Liver (tissue), 9 donors: ENCODE results near the gene COPE. TPM values are rescaled to one million over a fixed set of nuclear protein-coding genes. Genes with fewer than 3 reads are reported as not detected.

Experiments used
- DNase-seq: peaks from one replicate; pipeline ENCODE4 v3.0.0-alpha.2; 2017; ENCODE audit warnings: low spot score
- H3K27ac ChIP-seq, 2 donors: one replicate each; pipeline ENCODE4 v1.7.0; 2013; ENCODE audit warnings: inconsistent platforms in 2 of 2, low read length in 2 of 2, control low read depth in 1 of 2, low read depth in 1 of 2, mild to moderate bottlenecking in 1 of 2
- H3K27me3 ChIP-seq, 4 donors: one replicate each; pipeline versions ENCODE4 v1.6.1 to v1.7.0; 2013; ENCODE audit warnings: low read length in 3 of 4, inconsistent platforms in 1 of 4, mild to moderate bottlenecking in 1 of 4, moderate library complexity in 1 of 4; ENCODE audit not compliant: control insufficient read depth in 4 of 4, insufficient read depth in 4 of 4
- H3K36me3 ChIP-seq, 4 donors: one replicate each; pipeline versions ENCODE4 v1.6.1 to v1.7.0; 2013; ENCODE audit warnings: low read length in 3 of 4, mild to moderate bottlenecking in 3 of 4, low read depth in 1 of 4, moderate library complexity in 1 of 4; ENCODE audit not compliant: control insufficient read depth in 4 of 4, insufficient read depth in 3 of 4
- H3K4me1 ChIP-seq, 4 donors: one replicate each; pipeline versions ENCODE4 v1.6.1 to v1.7.0; 2013; ENCODE audit warnings: low read length in 3 of 4, mild to moderate bottlenecking in 3 of 4, moderate library complexity in 1 of 4; ENCODE audit not compliant: control insufficient read depth in 4 of 4, insufficient read depth in 4 of 4
- H3K4me3 ChIP-seq, 3 donors: one replicate each; pipeline versions ENCODE4 v1.6.1 to v1.7.0; 2013; ENCODE audit warnings: low read length in 3 of 3, control low read depth in 1 of 3, low read depth in 1 of 3, mild to moderate bottlenecking in 1 of 3
- H3K9ac ChIP-seq, 2 donors: one replicate each; pipeline ENCODE4 v1.7.0; 2013; ENCODE audit warnings: low read length in 2 of 2, mild to moderate bottlenecking in 2 of 2, moderate library complexity in 2 of 2, control low read depth in 1 of 2, low read depth in 1 of 2
- H3K9me3 ChIP-seq, 4 donors: one replicate each; pipeline versions ENCODE4 v1.6.1 to v1.7.0; 2013; ENCODE audit warnings: low read length in 3 of 4; ENCODE audit not compliant: control insufficient read depth in 4 of 4
- FOXA1 ChIP-seq: IDR thresholded peaks from 2 replicates; pipeline ENCODE4 v1.6.1; 2016; ENCODE audit warnings: antibody characterized with exemption
- FOXA2 ChIP-seq: IDR thresholded peaks from 2 replicates; pipeline ENCODE4 v1.6.1; 2016; ENCODE audit warnings: antibody characterized with exemption
- GABPA ChIP-seq, 2 donors: IDR thresholded peaks in 1 of 2; conservative IDR thresholded peaks in 1 of 2; 2 replicates each; pipeline ENCODE4 v1.6.1; 2016; ENCODE audit warnings: antibody characterized with exemption in 2 of 2, mild to moderate bottlenecking in 1 of 2, moderate library complexity in 1 of 2
- JUND ChIP-seq, 2 donors: IDR thresholded peaks; 2 replicates each; pipeline ENCODE4 v1.6.1; 2016; ENCODE audit warnings: antibody characterized with exemption in 2 of 2
- MAX ChIP-seq: IDR thresholded peaks from 2 replicates; pipeline ENCODE4 v1.6.1; 2016; ENCODE audit warnings: antibody characterized with exemption
- NR2F2 ChIP-seq: IDR thresholded peaks from 2 replicates; pipeline ENCODE4 v1.6.1; 2016; ENCODE audit warnings: antibody characterized with exemption
- RXRA ChIP-seq, 2 donors: IDR thresholded peaks; 2 replicates each; pipeline ENCODE4 v1.6.1; 2017 to 2018; ENCODE audit warnings: antibody characterized with exemption in 2 of 2, mild to moderate bottlenecking in 1 of 2
- TAF1 ChIP-seq: conservative IDR thresholded peaks from 2 replicates; pipeline ENCODE4 v1.6.1; 2016; ENCODE audit warnings: antibody characterized with exemption, mild to moderate bottlenecking
- ZBTB33 ChIP-seq: IDR thresholded peaks from 2 replicates; pipeline ENCODE4 v1.6.1; 2016; ENCODE audit warnings: antibody characterized with exemption
- WGBS: extraction: QIAGEN DNeasy Blood & Tissue Kit; methylation state at CpG from one replicate; pipeline ENCODE4 v1.1.7; 2013; 5-methylcytosine and 5-hydroxymethylcytosine counted together
- polyA plus RNA-seq, 2 donors: library from polyadenylated mRNA; stranded (reverse) in 1 of 2; unstranded in 1 of 2; fragments of 200-250 nt in 1 of 2; fragments of >200 nt in 1 of 2; fragmentation: Nextera tagmentation in 1 of 2; extraction: Ambion mirVana in 1 of 2; gene quantifications; one replicate each; pipeline versions ENCODE4 v1.2.1 to v1.2.3, GENCODE V29; 2013 to 2015
- total RNA-seq, 2 donors: library from RNA; depleted of rRNA; stranded (reverse); fragments of >200 nt; gene quantifications; one replicate each; pipeline ENCODE4 v1.2.3, GENCODE V29; 2014
- TF ChIP-seq, protein P1 (sequence below): IDR thresholded peaks from 2 replicates; pipeline ENCODE4 v1.6.1; 2016; ENCODE audit warnings: antibody characterized with exemption
- donor health status: healthy.
- donor health status: healthy.
- donor health status: healthy.
- donor health status: healthy.
- donor health status: healthy.

The COPE gene
- total and polyA plus RNA-seq, 4 donors, result 103 to 204 (median 142) TPM

DNA sequence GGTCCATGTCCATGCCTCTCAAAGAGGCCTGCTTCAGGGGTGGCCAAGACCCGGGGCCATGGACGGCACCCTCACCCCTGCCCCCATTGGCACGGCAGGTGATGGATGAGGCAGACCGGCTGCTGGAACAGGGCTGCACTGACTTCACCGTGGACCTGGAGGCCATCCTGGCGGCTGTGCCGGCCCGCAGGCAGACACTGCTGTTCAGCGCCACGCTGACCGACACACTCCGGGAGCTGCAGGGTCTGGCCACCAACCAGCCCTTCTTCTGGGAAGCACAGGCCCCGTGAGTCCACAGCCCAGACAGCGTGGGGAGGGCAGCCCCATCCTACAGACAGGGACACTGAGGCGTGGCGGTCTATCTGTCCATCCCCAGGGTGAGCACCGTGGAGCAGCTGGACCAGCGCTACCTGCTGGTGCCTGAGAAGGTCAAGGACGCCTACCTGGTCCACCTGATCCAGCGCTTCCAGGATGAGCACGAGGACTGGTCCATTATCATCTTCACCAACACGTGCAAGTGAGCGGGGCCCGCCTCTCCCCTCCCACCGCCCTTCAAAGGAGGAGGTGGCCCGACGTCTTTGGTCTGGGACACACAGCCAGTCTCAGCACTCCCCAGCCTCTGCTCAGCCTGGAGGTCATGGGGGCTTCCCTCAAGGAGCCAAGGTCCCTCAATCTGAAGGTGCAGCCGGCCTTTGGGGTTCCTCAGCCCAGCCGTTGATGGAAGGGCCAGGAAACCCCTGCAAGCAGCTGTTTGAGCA, 3.2 kb upstream of the COPE start:
- Histone ChIP-seq H3K9me3 (no peaks in the 10 kb centered on the region), H3K27ac (no peak overlapping the region), H3K4me1 (peaks cover 2 to 29% (median 19%) of the 10 kb centered on the region in 4 donors), H3K36me3 (peaks cover 16 to 44% (median 24%) of the 10 kb centered on the region in 4 donors), H3K4me3 (no peak overlapping the region), H3K9ac (no peak overlapping the region), H3K27me3 (no peaks in the 10 kb centered on the region)
- TF ChIP-seq TAF1 (no peak), NR2F2 (no peak), FOXA1 (no peak)
- DNase-seq, result no peak
- 92% methylated on average over 29 of the region's 29 CpGs for WGBS

GRCh38 chr19:18921593-18921992, 2.4 kb upstream of the COPE start:
- DNase-seq, result no peak
- H3K4me1 ChIP-seq, result peaks cover 2 to 31% (median 19%) of the 10 kb centered on the region in 4 donors
- peaks cover 16 to 43% (median 23%) of the 10 kb centered on the region in 4 donors for H3K36me3 ChIP-seq
- no peaks in the 10 kb centered on the region for H3K9me3 ChIP-seq
- WGBS, result 96% methylated on average over 17 of the region's 17 CpGs
- H3K27me3 ChIP-seq, result no peaks in the 10 kb centered on the region
- H3K27ac ChIP-seq, result no peak overlapping the region
- TF ChIP-seq ZBTB33 (no peak), GABPA (IDR thresholded peaks at IDR 0.05 in 1 of 2, conservative IDR thresholded peaks at IDR 0.05 in 1 of 2) (no peak), FOXA2 (no peak), MAX (no peak), RXRA (IDR thresholded peaks at IDR 0.05) (no peak), NR2F2 (no peak)
- TF ChIP-seq, protein P1, sequence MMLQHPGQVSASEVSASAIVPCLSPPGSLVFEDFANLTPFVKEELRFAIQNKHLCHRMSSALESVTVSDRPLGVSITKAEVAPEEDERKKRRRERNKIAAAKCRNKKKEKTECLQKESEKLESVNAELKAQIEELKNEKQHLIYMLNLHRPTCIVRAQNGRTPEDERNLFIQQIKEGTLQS, result no peak
- H3K9ac ChIP-seq, result no peak overlapping the region
- no peak overlapping the region for H3K4me3 ChIP-seq

GRCh38 chr19:18920400-18920799, 1.2 kb upstream of the COPE start:
- peak overlapping the region; percentile 92 to 100 (median 96) for H3K4me3 ChIP-seq
- no peak for DNase-seq
- TF ChIP-seq GABPA (IDR thresholded peaks at IDR 0.05 in 1 of 2, conservative IDR thresholded peaks at IDR 0.05 in 1 of 2) (no peak), NR2F2 (no peak), JUND (IDR thresholded peaks at IDR 0.05) (no peak), MAX (no peak)
- peaks cover 4 to 31% (median 19%) of the 10 kb centered on the region in 4 donors for H3K4me1 ChIP-seq
- no peaks in the 10 kb centered on the region for H3K9me3 ChIP-seq
- H3K27me3 ChIP-seq, result no peaks in the 10 kb centered on the region
- WGBS, result 64% methylated on average over 9 of the region's 9 CpGs
- H3K36me3 ChIP-seq, result peaks cover 14 to 36% (median 17%) of the 10 kb centered on the region in 4 donors
- no peak overlapping the region for H3K27ac ChIP-seq
- H3K9ac ChIP-seq, result peak overlapping the region; percentile 55 to 89
